HepG2 (cell line): ENCODE data around the gene GNAI2. TPM values are rescaled to one million over a fixed set of nuclear protein-coding genes. Genes with fewer than 3 reads are reported as not detected.
A peak's percentile ranks its signal among the peaks of the same experiment; 100 is the strongest.

ENCODE experiments used
- CBX1 ChIP-seq: IDR thresholded peaks from one replicate; pipeline ENCODE4 v1.6.1; 2016; ENCODE audit warnings: antibody characterized with exemption, low read depth
- CCAR2 ChIP-seq: fragments of 200-400 bp; formaldehyde crosslinking; optimal IDR thresholded peaks from 2 replicates; pipeline ENCODE3; 2018; ENCODE audit warnings: low read depth, mild to moderate bottlenecking, low read length, moderate library complexity
- DMAP1 ChIP-seq: IDR thresholded peaks from 2 replicates; pipeline ENCODE4 v1.6.1; 2016
- ELF4 ChIP-seq: sonication (generic); formaldehyde crosslinking; IDR thresholded peaks from 2 replicates; pipeline ENCODE4 v1.5.0; 2020; ENCODE audit warnings: missing genetic modification reagents, mild to moderate bottlenecking, moderate library complexity, borderline replicate concordance
- GATA4 ChIP-seq: sonication (generic); IDR thresholded peaks from 2 replicates; pipeline ENCODE4 v1.6.1; 2016; ENCODE audit warnings: antibody characterized with exemption, low read depth, borderline replicate concordance
- HMGA1 ChIP-seq: sonication (generic); formaldehyde crosslinking; conservative IDR thresholded peaks from 2 replicates; pipeline ENCODE4 v1.4.0; 2020; ENCODE audit warnings: missing genetic modification reagents
- PLRG1 ChIP-seq: fragments of 450-650 bp; conservative IDR thresholded peaks from 2 replicates; pipeline ENCODE4 v1.6.1; 2016
- PRMT3 ChIP-seq: sonication (generic); formaldehyde crosslinking; IDR thresholded peaks from 2 replicates; pipeline ENCODE4 v1.8.1; 2022; ENCODE audit warnings: low read depth, mild to moderate bottlenecking, moderate library complexity, missing genetic modification reagents, borderline replicate concordance
- RFXAP ChIP-seq: sonication (generic); formaldehyde crosslinking; IDR thresholded peaks from 2 replicates; pipeline ENCODE4 v1.4.0; 2020; ENCODE audit warnings: missing genetic modification reagents, borderline replicate concordance
- SCMH1 ChIP-seq: sonication (generic); formaldehyde crosslinking; IDR thresholded peaks from 2 replicates; pipeline ENCODE4 v1.9.0; 2021; ENCODE audit warnings: missing genetic modification reagents, mild to moderate bottlenecking, borderline replicate concordance
- SKI ChIP-seq: fragments of 450-650 bp; IDR thresholded peaks from one replicate; pipeline ENCODE4 v1.6.1; 2018; ENCODE audit warnings: mild to moderate bottlenecking; ENCODE audit not compliant: partially characterized antibody
- SRSF9 ChIP-seq: fragments of 200-400 bp; formaldehyde crosslinking; IDR thresholded peaks from 2 replicates; pipeline ENCODE4 v1.6.1; 2018; ENCODE audit warnings: borderline replicate concordance, mild to moderate bottlenecking, low read depth, low read length; ENCODE audit not compliant: insufficient read depth, poor library complexity, severe bottlenecking
- TOPORS ChIP-seq: sonication (generic); formaldehyde crosslinking; IDR thresholded peaks from 2 replicates; pipeline ENCODE4 v1.8.0; 2023; ENCODE audit warnings: mild to moderate bottlenecking, missing genetic modification reagents
- ZNF225 ChIP-seq: sonication (generic); formaldehyde crosslinking; IDR thresholded peaks from 2 replicates; pipeline ENCODE4 v1.4.0; 2020; ENCODE audit warnings: mild to moderate bottlenecking, missing genetic modification reagents
- ZNF317 ChIP-seq: sonication (generic); formaldehyde crosslinking; IDR thresholded peaks from 2 replicates; pipeline ENCODE4 v1.5.0; 2020; ENCODE audit warnings: mild to moderate bottlenecking, missing genetic modification reagents
- ZNF329 ChIP-seq: sonication (generic); formaldehyde crosslinking; IDR thresholded peaks from 2 replicates; pipeline ENCODE4 v1.9.0; 2021; ENCODE audit warnings: low read depth, mild to moderate bottlenecking, missing genetic modification reagents
- ZNF367 ChIP-seq: sonication (generic); formaldehyde crosslinking; IDR thresholded peaks from 2 replicates; pipeline ENCODE4 v1.4.0; 2020; ENCODE audit warnings: missing genetic modification reagents, borderline replicate concordance
- ZNF530 ChIP-seq: sonication (generic); formaldehyde crosslinking; IDR thresholded peaks from 2 replicates; pipeline ENCODE4 v1.5.0; 2020; ENCODE audit warnings: low read depth, mild to moderate bottlenecking, missing genetic modification reagents
- ZNF570 ChIP-seq: sonication (generic); formaldehyde crosslinking; IDR thresholded peaks from 2 replicates; pipeline ENCODE4 v1.4.0; 2020; ENCODE audit warnings: mild to moderate bottlenecking, missing genetic modification reagents, borderline replicate concordance
- ZNF614 ChIP-seq: IDR thresholded peaks from 2 replicates; pipeline ENCODE4 v1.6.1; 2018; ENCODE audit warnings: missing biosample characterization, missing genetic modification reagents, inconsistent platforms, borderline replicate concordance
- ZNF678 ChIP-seq: sonication (generic); formaldehyde crosslinking; IDR thresholded peaks from 2 replicates; pipeline ENCODE4 v1.4.0; 2020; ENCODE audit warnings: mild to moderate bottlenecking, missing genetic modification reagents
- polyA plus RNA-seq, 8 experiments: library from polyadenylated mRNA; depleted of rRNA in 3 of 8; stranded (reverse) in 7 of 8; unstranded in 1 of 8; fragments of >200 nt; fragmentation: Illumina TruSeq in 4 of 8; extraction: Trizol in 4 of 8; gene quantifications; 2 replicates each; pipeline versions ENCODE4 v1.2.1 to v1.2.3, GENCODE V29; 2011 to 2016; ENCODE audit warnings: low read depth in 4 of 8, missing spikeins in 1 of 8, mixed read lengths in 1 of 8; ENCODE audit not compliant: insufficient read depth in 1 of 8
- total RNA-seq, 5 experiments: library from RNA; depleted of rRNA; stranded (reverse); fragments of >200 nt; fragmentation: Illumina TruSeq; extraction: Trizol; gene quantifications; 2 replicates each; pipeline ENCODE4 v1.2.3, GENCODE V29; 2016; ENCODE audit warnings: low read depth in 1 of 5
- TF ChIP-seq, protein P1 (sequence below): sonication (generic); formaldehyde crosslinking; IDR thresholded peaks from 2 replicates; pipeline ENCODE4 v1.4.0; 2020; ENCODE audit warnings: missing genetic modification reagents
- TF ChIP-seq, protein P2 (sequence below): sonication (generic); formaldehyde crosslinking; IDR thresholded peaks from 2 replicates; pipeline ENCODE4 v1.4.0; 2020; ENCODE audit warnings: missing genetic modification reagents, mild to moderate bottlenecking, borderline replicate concordance
- TF ChIP-seq, protein P3 (sequence below): IDR thresholded peaks from 2 replicates; pipeline ENCODE4 v1.6.1; 2016; ENCODE audit warnings: missing genetic modification reagents, missing compliant biosample characterization
- TF ChIP-seq, protein P4 (sequence below): sonication (generic); formaldehyde crosslinking; IDR thresholded peaks from 2 replicates; pipeline ENCODE4 v1.4.0; 2020; ENCODE audit warnings: missing genetic modification reagents

The GNAI2 gene
- total and polyA plus RNA-seq, 2 of the 13 experiments (the other 11 are each of a cell fraction or from before 2014, with no cell fraction given): 51.1 to 66.2 TPM

DNA sequence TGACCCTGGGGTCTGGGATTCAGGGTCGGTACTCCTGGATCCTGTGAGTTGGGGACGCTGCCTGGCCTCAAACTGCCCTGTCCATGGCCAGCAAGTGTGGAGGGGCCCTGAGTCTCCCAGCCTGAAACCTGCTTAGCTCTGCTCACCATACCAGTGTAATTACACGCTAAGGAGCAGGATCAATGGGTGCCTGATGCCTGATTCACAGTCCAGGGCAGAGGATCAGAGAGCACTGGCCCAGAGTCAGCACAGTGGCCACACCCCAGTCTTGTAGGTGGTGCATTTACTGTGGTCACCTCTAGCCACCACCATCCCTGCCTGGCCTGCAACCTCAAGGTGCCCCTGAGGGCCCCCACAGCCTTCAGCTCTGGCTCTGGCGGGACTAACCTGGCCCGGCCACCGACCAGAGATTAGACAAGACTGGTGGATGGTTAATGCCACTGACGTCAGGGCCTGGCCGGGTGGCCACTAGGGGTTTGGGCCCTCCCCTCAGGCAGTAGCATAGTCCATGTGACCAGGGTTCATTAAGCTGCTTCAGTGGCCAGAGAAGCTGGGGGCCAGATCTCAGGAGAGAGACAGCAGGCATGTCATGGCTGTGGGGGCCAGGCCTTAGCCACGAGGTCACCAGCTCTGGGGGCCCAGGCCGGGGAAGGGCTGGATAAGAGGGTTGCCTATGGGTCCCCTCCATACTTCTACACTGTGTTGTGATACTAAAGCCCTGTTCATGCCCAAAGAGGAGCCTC is 34.3 kb upstream of the GNAI2 start (continued):
- peak; percentile 37; the same call in 1 of the 2 replicates for TF ChIP-seq ZNF614
- TF ChIP-seq DMAP1 (CRISPR knock-in tag): peak; percentile 42; the same call in 1 of the 2 replicates
- peak; percentile 49; the same call in 1 of the 2 replicates for TF ChIP-seq ZNF225 (CRISPR knock-in tag)
- TF ChIP-seq PRMT3: no peak
- TF ChIP-seq ZNF317: no peak
- peak; percentile 25 for TF ChIP-seq SKI
- no peak for TF ChIP-seq PLRG1
- no peak for TF ChIP-seq TOPORS (CRISPR knock-in tag)
- TF ChIP-seq, protein P1, sequence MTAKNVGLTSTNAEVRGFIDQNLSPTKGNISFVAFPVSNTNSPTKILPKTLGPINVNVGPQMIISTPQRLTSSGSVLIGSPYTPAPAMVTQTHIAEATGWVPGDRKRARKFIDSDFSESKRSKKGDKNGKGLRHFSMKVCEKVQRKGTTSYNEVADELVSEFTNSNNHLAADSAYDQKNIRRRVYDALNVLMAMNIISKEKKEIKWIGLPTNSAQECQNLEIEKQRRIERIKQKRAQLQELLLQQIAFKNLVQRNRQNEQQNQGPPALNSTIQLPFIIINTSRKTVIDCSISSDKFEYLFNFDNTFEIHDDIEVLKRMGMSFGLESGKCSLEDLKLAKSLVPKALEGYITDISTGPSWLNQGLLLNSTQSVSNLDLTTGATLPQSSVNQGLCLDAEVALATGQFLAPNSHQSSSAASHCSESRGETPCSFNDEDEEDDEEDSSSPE (CRISPR knock-in tag): peak; percentile 44; the same call in 1 of the 2 replicates
- peak; percentile 99 for TF ChIP-seq ZNF329
- TF ChIP-seq, protein P2, sequence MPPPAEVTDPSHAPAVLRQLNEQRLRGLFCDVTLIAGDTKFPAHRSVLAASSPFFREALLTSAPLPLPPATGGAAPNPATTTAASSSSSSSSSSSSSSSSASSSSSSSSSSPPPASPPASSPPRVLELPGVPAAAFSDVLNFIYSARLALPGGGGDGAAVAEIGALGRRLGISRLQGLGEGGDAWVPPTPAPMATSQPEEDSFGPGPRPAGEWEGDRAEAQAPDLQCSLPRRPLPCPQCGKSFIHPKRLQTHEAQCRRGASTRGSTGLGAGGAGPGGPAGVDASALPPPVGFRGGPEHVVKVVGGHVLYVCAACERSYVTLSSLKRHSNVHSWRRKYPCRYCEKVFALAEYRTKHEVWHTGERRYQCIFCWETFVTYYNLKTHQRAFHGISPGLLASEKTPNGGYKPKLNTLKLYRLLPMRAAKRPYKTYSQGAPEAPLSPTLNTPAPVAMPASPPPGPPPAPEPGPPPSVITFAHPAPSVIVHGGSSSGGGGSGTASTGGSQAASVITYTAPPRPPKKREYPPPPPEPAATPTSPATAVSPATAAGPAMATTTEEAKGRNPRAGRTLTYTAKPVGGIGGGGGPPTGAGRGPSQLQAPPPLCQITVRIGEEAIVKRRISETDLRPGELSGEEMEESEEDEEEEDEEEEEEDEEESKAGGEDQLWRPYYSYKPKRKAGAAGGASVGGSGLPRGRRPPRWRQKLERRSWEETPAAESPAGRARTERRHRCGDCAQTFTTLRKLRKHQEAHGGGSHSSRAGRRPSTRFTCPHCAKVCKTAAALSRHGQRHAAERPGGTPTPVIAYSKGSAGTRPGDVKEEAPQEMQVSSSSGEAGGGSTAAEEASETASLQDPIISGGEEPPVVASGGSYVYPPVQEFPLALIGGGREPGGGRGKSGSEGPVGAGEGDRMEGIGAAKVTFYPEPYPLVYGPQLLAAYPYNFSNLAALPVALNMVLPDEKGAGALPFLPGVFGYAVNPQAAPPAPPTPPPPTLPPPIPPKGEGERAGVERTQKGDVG (CRISPR knock-in tag): no peak
- TF ChIP-seq CBX1: no peak
- TF ChIP-seq HMGA1 (CRISPR knock-in tag): no peak
- TF ChIP-seq GATA4: no peak
- TF ChIP-seq SCMH1: no peak
- no peak for TF ChIP-seq ZNF367 (CRISPR knock-in tag)
- TF ChIP-seq, protein P3, sequence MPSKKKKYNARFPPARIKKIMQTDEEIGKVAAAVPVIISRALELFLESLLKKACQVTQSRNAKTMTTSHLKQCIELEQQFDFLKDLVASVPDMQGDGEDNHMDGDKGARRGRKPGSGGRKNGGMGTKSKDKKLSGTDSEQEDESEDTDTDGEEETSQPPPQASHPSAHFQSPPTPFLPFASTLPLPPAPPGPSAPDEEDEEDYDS (CRISPR knock-in tag): peak; percentile 93
- TF ChIP-seq RFXAP (CRISPR knock-in tag): no peak
- no peak for TF ChIP-seq CCAR2
- TF ChIP-seq ZNF678 (CRISPR knock-in tag): no peak
- TF ChIP-seq, protein P4, sequence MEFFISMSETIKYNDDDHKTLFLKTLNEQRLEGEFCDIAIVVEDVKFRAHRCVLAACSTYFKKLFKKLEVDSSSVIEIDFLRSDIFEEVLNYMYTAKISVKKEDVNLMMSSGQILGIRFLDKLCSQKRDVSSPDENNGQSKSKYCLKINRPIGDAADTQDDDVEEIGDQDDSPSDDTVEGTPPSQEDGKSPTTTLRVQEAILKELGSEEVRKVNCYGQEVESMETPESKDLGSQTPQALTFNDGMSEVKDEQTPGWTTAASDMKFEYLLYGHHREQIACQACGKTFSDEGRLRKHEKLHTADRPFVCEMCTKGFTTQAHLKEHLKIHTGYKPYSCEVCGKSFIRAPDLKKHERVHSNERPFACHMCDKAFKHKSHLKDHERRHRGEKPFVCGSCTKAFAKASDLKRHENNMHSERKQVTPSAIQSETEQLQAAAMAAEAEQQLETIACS (CRISPR knock-in tag): no peak
- TF ChIP-seq ZNF570 (CRISPR knock-in tag): no peak
- no peak for TF ChIP-seq ELF4 (CRISPR knock-in tag)
- TF ChIP-seq SRSF9: no peak
- no peak for TF ChIP-seq ZNF530 (CRISPR knock-in tag)
